K562 (cell line): ENCODE measurements around the gene ACKR3. TPM values are rescaled to one million over a fixed set of nuclear protein-coding genes. Genes with fewer than 3 reads are reported as not detected.

Experiments used
- ATAC-seq: fragments of 200-7000 bp; cut with Tn5 transposase; 3 replicates; pipeline ENCODE4 v1.9.1; 2020; ENCODE audit warnings: moderate library complexity
- BruUV-seq: library from RNA; stranded (reverse); fragments of 400-500 nt; replicated peaks from 2 replicates; lab custom pipeline; 2021; lab: Mats Ljungman, UMichigan
- CTCF ChIA-PET: fragments of 300-600 bp; formaldehyde crosslinking; extraction: SDS; loops from one replicate; lab custom pipeline; 2021; ENCODE audit warnings: low intra/inter-chr PET ratio; lab: Yijun Ruan, JAX
- POLR2A ChIA-PET: fragments of 300-600, 350-650 bp; sonication (Branson Sonifier 250); formaldehyde crosslinking; extraction: SDS; loops from one replicate; lab custom pipeline; 2021; ENCODE audit warnings: antibody characterized with exemption, inconsistent platforms; lab: Yijun Ruan, JAX
- DNase-seq, 4 experiments: peaks; one replicate each; pipeline versions ENCODE4 v3.0.0 to v3.0.0-alpha.2; 2011 to 2018; ENCODE audit warnings: low spot score in 3 of 4, mixed read lengths in 3 of 4; ENCODE audit errors: extremely low read depth in 1 of 4
- FAIRE-seq: peaks from 2 replicates; lab custom pipeline; 2011; peaks lifted over from hg19 to GRCh38; lab: Jason Lieb, UNC
- H2AFZ ChIP-seq: 2 replicates; pipeline ENCODE4 v1.6.0; 2011; ENCODE audit warnings: low read depth, low read length, control low read depth, inconsistent platforms
- H3K27ac ChIP-seq: fragments of 200-600 bp; 3 replicates; pipeline ENCODE4 v1.8.0; 2011; ENCODE audit warnings: low read depth, mild to moderate bottlenecking, control low read depth, inconsistent platforms, low read length, moderate library complexity, mixed read lengths; ENCODE audit errors: extremely low read depth
- H3K27me3 ChIP-seq, 2 experiments: fragments of 300-600 bp in 1 of 2; 2 replicates in 1 of 2; 3 replicates in 1 of 2; pipeline versions ENCODE4 v1.6.0 to v1.8.0; 2011; ENCODE audit warnings: inconsistent platforms in 2 of 2, low read length in 2 of 2, mild to moderate bottlenecking in 1 of 2, mixed read lengths in 1 of 2, moderate library complexity in 1 of 2; ENCODE audit not compliant: control insufficient read depth in 2 of 2, insufficient read depth in 2 of 2
- H3K36me3 ChIP-seq: fragments of 300-600 bp; 3 replicates; pipeline ENCODE4 v1.8.0; 2011; ENCODE audit warnings: mild to moderate bottlenecking, low read length, inconsistent platforms; ENCODE audit not compliant: control insufficient read depth, insufficient read depth
- H3K4me1 ChIP-seq, 2 experiments: fragments of 200-600 bp in 1 of 2; replicated peaks in 1 of 2; 2 replicates in 1 of 2; 3 replicates in 1 of 2; pipeline versions ENCODE4 v1.5.1 to v1.8.0; 2011; ENCODE audit warnings: inconsistent platforms in 2 of 2, low read length in 2 of 2, mild to moderate bottlenecking in 1 of 2, mixed read lengths in 1 of 2, moderate library complexity in 1 of 2; ENCODE audit not compliant: control insufficient read depth in 2 of 2, insufficient read depth in 2 of 2
- H3K4me2 ChIP-seq: 2 replicates; pipeline ENCODE4 v1.6.1; 2011; ENCODE audit warnings: low read length, control low read depth, inconsistent platforms, mixed read lengths; ENCODE audit not compliant: insufficient read depth
- H3K4me3 ChIP-seq: fragments of 200-600 bp; sonication (generic), shearing (Covaris generic); 2 replicates; pipeline ENCODE4 v1.5.1; 2016; ENCODE audit warnings: control low read depth, inconsistent platforms
- H3K79me2 ChIP-seq: fragments of 200-600 bp; 3 replicates; pipeline ENCODE4 v1.8.0; 2011; ENCODE audit warnings: low read length, inconsistent platforms; ENCODE audit not compliant: control insufficient read depth, insufficient read depth
- H3K9ac ChIP-seq, 2 experiments: 2 replicates each; pipeline versions ENCODE4 v1.6.0 to v1.6.1; 2011; ENCODE audit warnings: low read depth in 2 of 2, low read length in 2 of 2, control low read depth in 1 of 2, inconsistent platforms in 1 of 2, mild to moderate bottlenecking in 1 of 2, mixed read lengths in 1 of 2; ENCODE audit not compliant: insufficient read depth in 1 of 2
- H3K9me1 ChIP-seq: one replicate; pipeline ENCODE4 v1.6.0; 2011; ENCODE audit warnings: inconsistent platforms, mild to moderate bottlenecking, low read length, moderate library complexity; ENCODE audit not compliant: control insufficient read depth, insufficient read depth
- H3K9me3 ChIP-seq: replicated peaks from 2 replicates; pipeline ENCODE4 v1.5.1; 2011; ENCODE audit warnings: low read depth, low read length, inconsistent platforms; ENCODE audit not compliant: control insufficient read depth, insufficient read depth
- H4K20me1 ChIP-seq: replicated peaks from 2 replicates; pipeline ENCODE4 v1.6.1; 2011; ENCODE audit warnings: low read length, inconsistent platforms, mixed read lengths; ENCODE audit not compliant: control insufficient read depth, insufficient read depth
- FOXK1 ChIP-seq: sonication (generic); formaldehyde crosslinking; IDR thresholded peaks from 2 replicates; pipeline ENCODE4 v1.8.0; 2022; ENCODE audit warnings: missing genetic modification reagents, mild to moderate bottlenecking, borderline replicate concordance
- HMGXB4 ChIP-seq: sonication (generic); formaldehyde crosslinking; IDR thresholded peaks from 2 replicates; pipeline ENCODE4 v1.8.1; 2023; ENCODE audit warnings: mild to moderate bottlenecking, missing genetic modification reagents
- LCOR ChIP-seq: sonication (generic); formaldehyde crosslinking; IDR thresholded peaks from 2 replicates; pipeline ENCODE4 v1.8.0; 2022; ENCODE audit warnings: mild to moderate bottlenecking, missing genetic modification reagents
- MED1 ChIP-seq: sonication (generic); formaldehyde crosslinking; IDR thresholded peaks from 2 replicates; pipeline ENCODE4 v1.8.1; 2023; ENCODE audit warnings: missing genetic modification reagents, borderline replicate concordance
- TSC22D4 ChIP-seq: fragments of 450-650 bp; IDR thresholded peaks from 2 replicates; pipeline ENCODE4 v1.6.1; 2016; ENCODE audit warnings: missing genetic modification characterization, missing biosample characterization, control low read depth
- ZNF175 ChIP-seq: fragments of 200-800 bp; sonication (Bioruptor generic); IDR thresholded peaks from 2 replicates; pipeline ENCODE4 v1.6.1; 2016; ENCODE audit warnings: low read depth, mild to moderate bottlenecking, missing genetic modification characterization, missing compliant biosample characterization
- WGBS: fragments of 100-300 bp; shearing (Covaris generic); methylation state at CpG from one replicate; pipeline ENCODE4 v1.1.6; 2016; ENCODE audit warnings: low coverage, mixed read lengths; ENCODE audit not compliant: insufficient coverage; ENCODE audit errors: missing lambda C conversion rate; 5-methylcytosine and 5-hydroxymethylcytosine counted together
- in situ Hi-C: fragments of 300-500 bp; cut with MboI; formaldehyde crosslinking; loops from 4 replicates; pipeline ENCODE4 v1.15.0; 2018; ENCODE audit warnings: inconsistent platforms, mixed read lengths
- intact Hi-C: fragments of 100-400 bp; cut with micrococcal nuclease; formaldehyde crosslinking; loops from 2 replicates; pipeline ENCODE4 v1.14.2; 2022
- polyA plus RNA-seq, 8 experiments: library from polyadenylated mRNA; depleted of rRNA in 4 of 8; stranded (reverse) in 5 of 8; unstranded in 3 of 8; fragments of >200 nt; fragmentation: Nextera tagmentation in 2 of 8; fragmentation: Illumina TruSeq in 1 of 8; extraction: Ambion mirVana in 2 of 8; extraction: Trizol in 1 of 8; gene quantifications; 2 replicates each; pipeline versions ENCODE4 v1.2.1 to v1.2.3, GENCODE V29; 2011 to 2014; ENCODE audit warnings: inconsistent platforms in 1 of 8, missing spikeins in 1 of 8
- total RNA-seq, 7 experiments: library from RNA; depleted of rRNA in 6 of 7; stranded (reverse); fragments of >200 nt in 6 of 7; fragmentation: Illumina TruSeq in 2 of 7; extraction: Trizol in 2 of 7; gene quantifications; 2 replicates each; pipeline versions ENCODE4 v1.2.1 to v1.2.3, GENCODE V29; 2011 to 2021; ENCODE audit warnings: low replicate concordance in 1 of 7
- TF ChIP-seq, protein P1 (sequence below): fragments of 150-350 bp; IDR thresholded peaks from 2 replicates; pipeline ENCODE4 v1.6.1; 2014; ENCODE audit warnings: low read depth, mild to moderate bottlenecking, low read length, borderline replicate concordance
- TF ChIP-seq, protein P2 (sequence below): sonication (generic); formaldehyde crosslinking; IDR thresholded peaks from 2 replicates; pipeline ENCODE4 v1.8.0; 2022; ENCODE audit warnings: missing genetic modification reagents, mild to moderate bottlenecking, borderline replicate concordance

The ACKR3 gene
- total and polyA plus RNA-seq, 9 of the 15 experiments (the other 6 are each of a cell fraction or from before 2014, with no cell fraction given): 0.07 TPM; not detected in 8

- TF ChIP-seq HMGXB4 (CRISPR knock-in tag): no peak
Observed at GRCh38 chr2:236628256-236628901, 58.8 kb downstream of the ACKR3 start (continued).

GRCh38 chr2:236628981-236629605 lies 59.5 kb downstream of the ACKR3 start:
- 0% methylated on average over 5 of the region's 11 CpGs for WGBS
- in situ Hi-C loops: no loop called here

More at GRCh38 chr2:236628981-236629605, 59.5 kb downstream of the ACKR3 start:
- ATAC-seq (no peak), DNase-seq (no peak), FAIRE-seq (no peak)
- BruUV-seq: no TSS peak
- H3K9me1 ChIP-seq: no peaks in the 10 kb centered on the region
- H4K20me1 ChIP-seq: no peaks in the 10 kb centered on the region; the same call in none of the 2 replicates
- TF ChIP-seq LCOR (no peak), TSC22D4 (tag) (no peak), MED1 (CRISPR knock-in tag) (no peak), FOXK1 (CRISPR knock-in tag) (no peak), ZNF175 (no peak)
- TF ChIP-seq, protein P1, sequence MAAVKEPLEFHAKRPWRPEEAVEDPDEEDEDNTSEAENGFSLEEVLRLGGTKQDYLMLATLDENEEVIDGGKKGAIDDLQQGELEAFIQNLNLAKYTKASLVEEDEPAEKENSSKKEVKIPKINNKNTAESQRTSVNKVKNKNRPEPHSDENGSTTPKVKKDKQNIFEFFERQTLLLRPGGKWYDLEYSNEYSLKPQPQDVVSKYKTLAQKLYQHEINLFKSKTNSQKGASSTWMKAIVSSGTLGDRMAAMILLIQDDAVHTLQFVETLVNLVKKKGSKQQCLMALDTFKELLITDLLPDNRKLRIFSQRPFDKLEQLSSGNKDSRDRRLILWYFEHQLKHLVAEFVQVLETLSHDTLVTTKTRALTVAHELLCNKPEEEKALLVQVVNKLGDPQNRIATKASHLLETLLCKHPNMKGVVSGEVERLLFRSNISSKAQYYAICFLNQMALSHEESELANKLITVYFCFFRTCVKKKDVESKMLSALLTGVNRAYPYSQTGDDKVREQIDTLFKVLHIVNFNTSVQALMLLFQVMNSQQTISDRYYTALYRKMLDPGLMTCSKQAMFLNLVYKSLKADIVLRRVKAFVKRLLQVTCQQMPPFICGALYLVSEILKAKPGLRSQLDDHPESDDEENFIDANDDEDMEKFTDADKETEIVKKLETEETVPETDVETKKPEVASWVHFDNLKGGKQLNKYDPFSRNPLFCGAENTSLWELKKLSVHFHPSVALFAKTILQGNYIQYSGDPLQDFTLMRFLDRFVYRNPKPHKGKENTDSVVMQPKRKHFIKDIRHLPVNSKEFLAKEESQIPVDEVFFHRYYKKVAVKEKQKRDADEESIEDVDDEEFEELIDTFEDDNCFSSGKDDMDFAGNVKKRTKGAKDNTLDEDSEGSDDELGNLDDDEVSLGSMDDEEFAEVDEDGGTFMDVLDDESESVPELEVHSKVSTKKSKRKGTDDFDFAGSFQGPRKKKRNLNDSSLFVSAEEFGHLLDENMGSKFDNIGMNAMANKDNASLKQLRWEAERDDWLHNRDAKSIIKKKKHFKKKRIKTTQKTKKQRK: no peak
- TF ChIP-seq, protein P2, sequence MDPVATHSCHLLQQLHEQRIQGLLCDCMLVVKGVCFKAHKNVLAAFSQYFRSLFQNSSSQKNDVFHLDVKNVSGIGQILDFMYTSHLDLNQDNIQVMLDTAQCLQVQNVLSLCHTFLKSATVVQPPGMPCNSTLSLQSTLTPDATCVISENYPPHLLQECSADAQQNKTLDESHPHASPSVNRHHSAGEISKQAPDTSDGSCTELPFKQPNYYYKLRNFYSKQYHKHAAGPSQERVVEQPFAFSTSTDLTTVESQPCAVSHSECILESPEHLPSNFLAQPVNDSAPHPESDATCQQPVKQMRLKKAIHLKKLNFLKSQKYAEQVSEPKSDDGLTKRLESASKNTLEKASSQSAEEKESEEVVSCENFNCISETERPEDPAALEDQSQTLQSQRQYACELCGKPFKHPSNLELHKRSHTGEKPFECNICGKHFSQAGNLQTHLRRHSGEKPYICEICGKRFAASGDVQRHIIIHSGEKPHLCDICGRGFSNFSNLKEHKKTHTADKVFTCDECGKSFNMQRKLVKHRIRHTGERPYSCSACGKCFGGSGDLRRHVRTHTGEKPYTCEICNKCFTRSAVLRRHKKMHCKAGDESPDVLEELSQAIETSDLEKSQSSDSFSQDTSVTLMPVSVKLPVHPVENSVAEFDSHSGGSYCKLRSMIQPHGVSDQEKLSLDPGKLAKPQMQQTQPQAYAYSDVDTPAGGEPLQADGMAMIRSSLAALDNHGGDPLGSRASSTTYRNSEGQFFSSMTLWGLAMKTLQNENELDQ: no peak
- H3K27ac ChIP-seq: no peak overlapping the region
- POLR2A ChIA-PET: no interaction called here
- no peak overlapping the region for H3K4me3 ChIP-seq
- no peak overlapping the region for H2AFZ ChIP-seq
- H3K27me3 ChIP-seq: peaks cover 0 to 46% of the 10 kb centered on the region in 2 experiments; a peak in 3 of 5 replicates
- no peaks in the 10 kb centered on the region for H3K79me2 ChIP-seq
- H3K9ac ChIP-seq: no peak overlapping the region
- intact Hi-C loops: no loop called here
- no peaks in the 10 kb centered on the region for H3K9me3 ChIP-seq
- CTCF ChIA-PET: no interaction called here
- H3K4me1 ChIP-seq: no peaks in the 10 kb centered on the region
- no peak overlapping the region for H3K4me2 ChIP-seq
- H3K36me3 ChIP-seq: no peaks in the 10 kb centered on the region
